CD4-positive, alpha-beta T cell (primary cell): ENCODE results near the gene MMP23B. TPM values are rescaled to one million over a fixed set of nuclear protein-coding genes. Genes with fewer than 3 reads are reported as not detected.
"Not testable (repeated sequence)": the region's sequence is repeated elsewhere in the genome, so short reads cannot be mapped to it uniquely, and the experiment has no call there.

Experiments used
- ATAC-seq: fragments of 200-7000 bp; cut with Tn5 transposase; one replicate; pipeline ENCODE4 v1.10.0; 2022; ENCODE audit warnings: mild to moderate bottlenecking; ENCODE audit not compliant: poor library complexity
- CTCF ChIA-PET: fragments of 350-600 bp; sonication (Branson Sonifier 250); formaldehyde crosslinking; loops from one replicate; lab custom pipeline; 2021; ENCODE audit warnings: antibody characterized with exemption, inconsistent platforms; lab: Charles Lee
- POLR2A ChIA-PET: fragments of 350-600 bp; sonication (Branson Sonifier 250); formaldehyde crosslinking; loops from one replicate; lab custom pipeline; 2021; ENCODE audit warnings: antibody characterized with exemption, inconsistent platforms; lab: Charles Lee
- DNase-seq, 14 experiments: peaks; one replicate each; pipeline ENCODE4 v3.0.0-alpha.2; 2013 to 2020; ENCODE audit warnings: mixed read lengths in 2 of 14
- H3K27ac ChIP-seq, 2 donors: one replicate each; pipeline versions ENCODE4 v1.5.1 to v1.7.0; 2013; ENCODE audit warnings: low read length in 2 of 2, low read depth in 1 of 2, mild to moderate bottlenecking in 1 of 2
- H3K27me3 ChIP-seq, 2 experiments: 1 replicate in 1 of 2; 2 replicates in 1 of 2; pipeline versions ENCODE4 v1.6.1 to v1.7.0; 2013; ENCODE audit warnings: low read length in 2 of 2, control low read depth in 1 of 2, mild to moderate bottlenecking in 1 of 2, moderate library complexity in 1 of 2; ENCODE audit not compliant: insufficient read depth in 2 of 2, control insufficient read depth in 1 of 2
- H3K36me3 ChIP-seq: one replicate; pipeline ENCODE4 v1.6.1; 2013; ENCODE audit warnings: low read length, control low read depth; ENCODE audit not compliant: insufficient read depth
- H3K4me1 ChIP-seq: one replicate; pipeline ENCODE4 v1.6.1; 2013; ENCODE audit warnings: low read length, control low read depth; ENCODE audit not compliant: insufficient read depth
- H3K4me3 ChIP-seq: one replicate; pipeline ENCODE4 v1.5.1; 2013; ENCODE audit warnings: mild to moderate bottlenecking, low read length, moderate library complexity
- H3K9me3 ChIP-seq, 2 experiments: 1 replicate in 1 of 2; 2 replicates in 1 of 2; pipeline versions ENCODE4 v1.6.1 to v1.7.0; 2013; ENCODE audit warnings: low read length in 2 of 2, mild to moderate bottlenecking in 2 of 2, control low read depth in 1 of 2, moderate library complexity in 1 of 2; ENCODE audit not compliant: control insufficient read depth in 1 of 2, insufficient read depth in 1 of 2
- H3K27ac Mint-ChIP-seq: one replicate; pipeline ENCODE4 v1.8.0; 2020; ENCODE audit warnings: mixed read lengths
- H3K27me3 Mint-ChIP-seq: one replicate; pipeline ENCODE4 v1.8.0; 2021; ENCODE audit warnings: mixed read lengths
- H3K36me3 Mint-ChIP-seq: one replicate; pipeline ENCODE4 v1.8.0; 2021; ENCODE audit warnings: low read depth, mixed read lengths
- H3K4me1 Mint-ChIP-seq: one replicate; pipeline ENCODE4 v1.8.0; 2021; ENCODE audit warnings: low read depth, mixed read lengths
- H3K4me3 Mint-ChIP-seq: one replicate; pipeline ENCODE4 v1.8.0; 2020; ENCODE audit warnings: mild to moderate bottlenecking, mixed read lengths
- H3K9me3 Mint-ChIP-seq: one replicate; pipeline ENCODE4 v1.8.0; 2020; ENCODE audit warnings: mixed read lengths
- intact Hi-C, 2 experiments: fragments of 100-400 bp; cut with DNase I in 1 of 2; cut with micrococcal nuclease in 1 of 2; formaldehyde crosslinking; loops; one replicate each; pipeline versions ENCODE4 v1.15.1 to v1.9.0; 2023 to 2025; cut with DNase I, micrococcal nuclease
- total RNA-seq, 174 experiments: library from RNA in 2 of 174; stranded (reverse) in 2 of 174; gene quantifications; one replicate each; pipeline ENCODE4 v1.2.3 and lab custom pipeline; 2021 to 2026
- TF ChIP-seq, protein P1 (sequence below): fragments of 200-600 bp; IDR thresholded peaks from one replicate; pipeline ENCODE4 v1.8.0; 2022; ENCODE audit warnings: antibody characterized with exemption, mild to moderate bottlenecking

MMP23B gene
- total RNA-seq, 2 experiments from 2014 or later: 3.0 to 3.7 TPM

DNA sequence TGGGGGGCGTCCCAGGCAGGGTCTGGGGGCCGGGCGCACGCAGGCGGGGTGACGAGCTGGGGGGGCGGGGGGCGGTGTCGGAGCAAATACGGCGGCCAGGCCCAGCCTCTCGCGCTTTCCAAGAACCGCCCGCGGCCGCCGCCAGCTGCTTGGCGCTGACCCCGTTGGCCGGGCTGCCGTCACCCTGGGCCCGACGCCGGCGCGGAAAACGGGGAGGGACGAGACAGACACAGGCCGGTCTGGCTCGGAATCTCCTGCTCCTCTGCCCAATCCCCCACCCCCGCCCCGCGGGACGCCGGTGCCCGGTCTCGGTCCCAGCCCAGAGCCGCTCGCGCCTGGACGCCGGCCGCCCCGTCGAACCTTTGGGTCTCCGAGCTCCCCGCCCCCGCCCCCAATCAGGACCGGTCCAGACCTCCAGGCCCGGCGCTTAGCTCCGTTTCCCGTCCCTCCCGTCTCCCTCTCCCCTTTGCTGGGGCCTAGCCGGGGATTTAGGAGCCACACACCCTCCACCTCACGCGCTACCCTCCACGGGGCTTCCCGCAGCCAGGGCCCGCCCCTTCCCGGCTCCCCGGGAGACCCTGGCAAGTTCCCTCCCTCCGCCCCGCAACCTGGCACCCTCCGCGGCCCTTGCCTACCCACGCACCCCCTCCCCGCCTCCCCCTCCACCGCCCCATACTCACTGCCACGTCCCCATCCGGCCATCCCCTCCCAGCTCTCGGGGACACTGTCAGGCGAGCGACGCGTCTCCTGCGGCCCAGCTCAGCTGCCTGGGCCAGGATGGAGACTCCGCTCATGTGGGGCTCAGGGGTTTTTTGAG, 800 bp upstream of the MMP23B start:
- Histone ChIP-seq H3K27ac (no peak overlapping the region), H3K9me3 (no peaks in the 10 kb centered on the region), H3K4me1 (peaks cover 36% of the 10 kb centered on the region), H3K4me3 (peak overlapping the region; percentile 20), H3K36me3 (no peaks in the 10 kb centered on the region), H3K27me3 (peaks cover 0 to 2% of the 10 kb centered on the region in 2 experiments)
- H3K4me1 Mint-ChIP-seq: peaks cover 9% of the 10 kb centered on the region
- H3K36me3 Mint-ChIP-seq: peaks cover 3% of the 10 kb centered on the region
- peak in 5 of 14 experiments; percentile 20 to 71 (median 58) for DNase-seq
- ATAC-seq: no peak
- H3K27ac Mint-ChIP-seq: no peak overlapping the region
- intact Hi-C loops: loop anchor here (2.0 to 10.0 kb wide), 3 partner anchors 16 to 764 kb away; partner anchors contain the start of genes MIB2 (in 2 of the 2), CDK11B (in 1 of the 2), MORN1 (in 1 of the 2) and RER1 (in 1 of the 2)
- ChIA-PET POLR2A (interaction anchor here (0.8 to 4.7 kb wide), 7 partner anchors 12 to 256 kb away, joined by 3 to 137 read pairs (median 6); partner anchors contain the start of genes AURKAIP1, MIB2 and SSU72), CTCF (no interaction called here)
- peaks cover 5% of the 10 kb centered on the region for H3K27me3 Mint-ChIP-seq
- H3K4me3 Mint-ChIP-seq: peak overlapping the region; percentile 71
- H3K9me3 Mint-ChIP-seq: no peaks in the 10 kb centered on the region
- TF ChIP-seq, protein P1, sequence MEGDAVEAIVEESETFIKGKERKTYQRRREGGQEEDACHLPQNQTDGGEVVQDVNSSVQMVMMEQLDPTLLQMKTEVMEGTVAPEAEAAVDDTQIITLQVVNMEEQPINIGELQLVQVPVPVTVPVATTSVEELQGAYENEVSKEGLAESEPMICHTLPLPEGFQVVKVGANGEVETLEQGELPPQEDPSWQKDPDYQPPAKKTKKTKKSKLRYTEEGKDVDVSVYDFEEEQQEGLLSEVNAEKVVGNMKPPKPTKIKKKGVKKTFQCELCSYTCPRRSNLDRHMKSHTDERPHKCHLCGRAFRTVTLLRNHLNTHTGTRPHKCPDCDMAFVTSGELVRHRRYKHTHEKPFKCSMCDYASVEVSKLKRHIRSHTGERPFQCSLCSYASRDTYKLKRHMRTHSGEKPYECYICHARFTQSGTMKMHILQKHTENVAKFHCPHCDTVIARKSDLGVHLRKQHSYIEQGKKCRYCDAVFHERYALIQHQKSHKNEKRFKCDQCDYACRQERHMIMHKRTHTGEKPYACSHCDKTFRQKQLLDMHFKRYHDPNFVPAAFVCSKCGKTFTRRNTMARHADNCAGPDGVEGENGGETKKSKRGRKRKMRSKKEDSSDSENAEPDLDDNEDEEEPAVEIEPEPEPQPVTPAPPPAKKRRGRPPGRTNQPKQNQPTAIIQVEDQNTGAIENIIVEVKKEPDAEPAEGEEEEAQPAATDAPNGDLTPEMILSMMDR: no peak

DNA sequence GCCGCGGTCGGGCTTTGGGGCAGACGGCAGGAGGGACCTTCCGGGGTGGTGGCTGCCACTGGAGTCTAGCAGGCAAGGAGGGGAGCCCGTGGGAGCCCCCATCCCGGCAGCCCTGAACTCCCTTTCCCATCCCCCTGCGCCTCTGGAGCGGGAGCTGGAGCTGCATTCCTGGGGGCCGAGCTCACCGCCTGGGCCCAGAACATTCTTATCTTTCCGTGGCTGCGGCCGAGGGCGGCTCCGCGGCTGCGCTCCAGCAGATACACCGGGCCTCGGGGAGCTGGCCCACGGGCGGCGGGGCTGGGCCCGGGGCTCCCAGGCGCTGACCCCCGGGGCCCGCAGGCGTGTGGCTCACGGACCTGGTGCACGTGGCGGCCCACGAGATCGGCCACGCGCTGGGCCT, 1.4 kb downstream of the MMP23B start:
- H3K27me3 Mint-ChIP-seq, H3K4me3 Mint-ChIP-seq, ATAC-seq, H3K36me3 ChIP-seq, H3K4me1 Mint-ChIP-seq, H3K9me3 ChIP-seq, H3K27ac Mint-ChIP-seq, H3K27ac ChIP-seq, H3K36me3 Mint-ChIP-seq, POLR2A ChIA-PET, CTCF ChIA-PET, H3K4me3 ChIP-seq, H3K27me3 ChIP-seq, H3K9me3 Mint-ChIP-seq, DNase-seq: not testable (repeated sequence)
- H3K4me1 ChIP-seq: peaks cover 29% of the 10 kb centered on the region
- intact Hi-C loops: loop anchor here in 1 of 2 experiments (10.0 kb wide), 1 partner anchor 761 kb away; the partner anchor contains the start of genes MORN1 and RER1

DNA sequence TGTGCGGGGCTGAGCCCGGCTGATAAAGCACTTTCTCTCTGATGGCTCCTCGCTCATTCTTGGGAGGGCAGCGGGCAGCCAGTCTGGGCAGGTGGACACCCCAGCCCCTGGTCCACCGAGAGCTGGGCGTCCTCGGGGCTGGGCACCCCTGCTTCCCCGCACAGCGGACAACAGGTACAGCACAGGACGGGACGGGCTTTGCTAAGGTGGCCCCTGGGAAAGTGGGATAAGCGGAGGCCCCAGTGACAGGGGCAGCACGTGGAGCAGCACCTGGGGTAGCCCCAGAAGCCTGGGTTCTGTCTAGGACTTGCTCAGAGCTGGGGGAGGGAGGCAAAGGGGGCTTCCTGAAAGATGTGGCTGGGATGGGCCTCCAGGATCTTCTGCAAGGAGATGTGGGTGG, 2.6 kb downstream of the MMP23B start:
- POLR2A ChIA-PET, H3K4me3 ChIP-seq, H3K4me1 Mint-ChIP-seq, H3K9me3 ChIP-seq, H3K4me3 Mint-ChIP-seq, H3K9me3 Mint-ChIP-seq, H3K36me3 ChIP-seq, H3K27me3 ChIP-seq, ATAC-seq, H3K36me3 Mint-ChIP-seq, H3K27me3 Mint-ChIP-seq, H3K27ac ChIP-seq, CTCF ChIA-PET, H3K27ac Mint-ChIP-seq: not testable (repeated sequence)
- H3K4me1 ChIP-seq: peaks cover 21% of the 10 kb centered on the region
- intact Hi-C loops: loop anchor here in 1 of 2 experiments (10.0 kb wide), 1 partner anchor 760 kb away; the partner anchor contains the start of genes MORN1 and RER1
- DNase-seq: peak in 1 of 14 experiments; percentile 20

DNA sequence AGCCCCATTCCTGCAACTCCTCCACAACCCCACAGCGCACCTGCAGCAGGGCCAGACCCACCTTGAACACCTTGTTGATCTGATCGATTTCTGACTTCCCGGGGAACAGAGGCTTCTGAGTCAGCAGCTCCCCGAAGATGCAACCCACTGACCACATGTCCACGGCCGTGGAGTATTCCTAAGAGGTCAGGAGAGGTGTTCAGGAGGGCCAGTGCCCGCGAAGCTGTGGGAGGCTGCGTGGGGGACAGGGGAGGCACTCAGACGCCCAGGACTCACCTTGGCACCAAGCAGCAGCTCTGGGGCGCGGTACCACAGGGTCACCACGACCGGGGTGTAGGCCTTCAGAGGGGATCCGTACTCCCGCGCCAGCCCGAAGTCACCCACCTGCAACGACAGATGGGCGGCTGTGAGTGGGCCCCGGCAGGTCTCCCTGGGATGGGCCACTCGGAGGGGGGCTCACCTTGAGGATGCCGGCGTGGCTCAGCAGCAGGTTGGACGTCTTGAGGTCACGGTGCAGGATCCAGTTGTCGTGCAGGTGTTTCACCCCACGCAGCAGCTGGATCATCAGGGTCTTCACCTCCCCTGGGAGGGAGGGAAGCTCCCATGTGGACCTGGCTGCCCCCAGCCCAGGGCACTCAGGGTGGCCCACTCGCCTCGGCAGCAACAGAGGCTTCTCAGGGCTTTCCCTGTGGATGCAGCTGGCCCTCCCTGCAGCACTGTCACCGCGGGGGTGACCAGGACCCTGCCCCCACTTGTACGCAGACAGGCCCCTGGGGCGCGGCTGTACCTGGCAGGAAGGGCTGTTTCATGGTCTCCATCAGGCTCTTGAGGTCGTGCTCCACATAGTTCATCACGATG, 4.9 kb downstream of the MMP23B start:
- POLR2A ChIA-PET, CTCF ChIA-PET, H3K27ac ChIP-seq, H3K36me3 ChIP-seq, H3K9me3 Mint-ChIP-seq, H3K4me1 Mint-ChIP-seq, H3K4me1 ChIP-seq, H3K27ac Mint-ChIP-seq, H3K27me3 ChIP-seq, H3K4me3 ChIP-seq, ATAC-seq, H3K9me3 ChIP-seq, H3K36me3 Mint-ChIP-seq, H3K27me3 Mint-ChIP-seq: not testable (repeated sequence)
- peak in 1 of 14 experiments; percentile 18 for DNase-seq
- H3K4me3 Mint-ChIP-seq: peak overlapping the region; percentile 4
- intact Hi-C loops: loop anchor here in 1 of 2 experiments (10.0 kb wide), 1 partner anchor 758 kb away; the partner anchor contains the start of genes MORN1 and RER1

DNA sequence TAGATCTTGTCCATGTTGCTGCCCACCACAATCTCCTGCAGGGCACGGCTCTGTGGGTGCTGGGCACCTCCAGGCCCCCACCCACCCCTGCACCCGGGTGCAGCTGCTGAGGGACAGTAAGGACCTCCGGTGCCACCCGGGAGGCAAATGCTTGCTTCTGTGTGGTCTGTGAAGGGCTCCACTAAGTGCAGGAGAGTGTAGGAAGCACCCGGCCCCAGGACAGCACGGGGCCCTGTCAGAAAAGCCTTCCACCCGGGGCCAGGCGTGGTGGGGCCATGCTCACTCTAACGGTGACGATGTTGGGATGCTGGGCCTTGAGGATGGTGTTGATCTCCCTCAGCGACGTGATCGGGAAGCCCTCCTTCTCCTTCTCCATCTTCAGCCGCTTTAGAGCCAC, 5.5 kb downstream of the MMP23B start:
- H3K4me1 ChIP-seq, H3K27ac Mint-ChIP-seq, H3K9me3 ChIP-seq, ATAC-seq, H3K4me3 ChIP-seq, H3K4me1 Mint-ChIP-seq, H3K27me3 Mint-ChIP-seq, POLR2A ChIA-PET, CTCF ChIA-PET, H3K27me3 ChIP-seq, H3K27ac ChIP-seq, DNase-seq, H3K4me3 Mint-ChIP-seq, H3K9me3 Mint-ChIP-seq, H3K36me3 ChIP-seq, H3K36me3 Mint-ChIP-seq: not testable (repeated sequence)
- intact Hi-C loops: loop anchor here in 1 of 2 experiments (10.0 kb wide), 1 partner anchor 757 kb away; the partner anchor contains the start of genes MORN1 and RER1
